HUDEP-2 (cell line): ENCODE data around the gene ZG16B.

Experiments
- DNase-seq, 76 experiments: peaks; one replicate each; lab custom pipeline; 2025; ENCODE audit not compliant: unreplicated experiment in 76 of 76; lab: John Stamatoyannopoulos, UW

The ZG16B gene

GRCh38 chr16:2829501-2830354 lies at the start of gene ZG16B:
TSS of gene ZG16B (plus strand) at chr16:2830303. CDS start at chr16:2830442, 139 bp downstream.
- DNase-seq: peak in 1 of 76 experiments; percentile 3

GRCh38 chr16:2782583-2783351 lies 47.3 kb upstream of the ZG16B start:
- DNase-seq: no peak

GRCh38 chr16:2783581-2784357 lies 46.3 kb upstream of the ZG16B start:
- no peak for DNase-seq

- DNase-seq: no peak
Observed at GRCh38 chr16:2784358-2785100, 45.6 kb upstream of the ZG16B start.

GRCh38 chr16:2785101-2785991 lies 44.8 kb upstream of the ZG16B start:
- DNase-seq: no peak

GRCh38 chr16:2786061-2786825 lies 43.9 kb upstream of the ZG16B start:
- DNase-seq: no peak

- no peak for DNase-seq
Observed at GRCh38 chr16:2786826-2787151, 43.3 kb upstream of the ZG16B start.

GRCh38 chr16:2787406-2787805 lies 42.7 kb upstream of the ZG16B start, which contains the start of gene PRSS33:
TSS of gene PRSS33 (minus strand) at chr16:2787560. CDS start at chr16:2786547, 1,013 bp downstream.
- DNase-seq: no peak

- no peak for DNase-seq
Observed at GRCh38 chr16:2787961-2788360, 42.1 kb upstream of the ZG16B start.

GRCh38 chr16:2790631-2791030 lies 39.5 kb upstream of the ZG16B start:
- DNase-seq: no peak

- no peak for DNase-seq
Observed at GRCh38 chr16:2791174-2791573, 38.9 kb upstream of the ZG16B start.

GRCh38 chr16:2792940-2793339 lies 37.2 kb upstream of the ZG16B start:
- DNase-seq: no peak

- DNase-seq: peak in 1 of 76 experiments; percentile 33
Observed at GRCh38 chr16:2795395-2796143, 34.5 kb upstream of the ZG16B start.

GRCh38 chr16:2798723-2799204 lies 31.3 kb upstream of the ZG16B start:
- DNase-seq: no peak

GRCh38 chr16:2799205-2799858 lies 30.8 kb upstream of the ZG16B start:
- DNase-seq: no peak

- DNase-seq: no peak
Observed at GRCh38 chr16:2799859-2800226, 30.3 kb upstream of the ZG16B start.

- DNase-seq: no peak
Observed at GRCh38 chr16:2803545-2804195, 26.4 kb upstream of the ZG16B start.
